GM18511 (cell line): ENCODE measurements around the gene SUPV3L1.

Experiments used
- ATAC-seq: cut with Tn5 transposase; IDR thresholded peaks from one replicate; pipeline ENCODE4 v1.9.1; 2021; ENCODE audit warnings: mild to moderate bottlenecking, moderate library complexity; ENCODE audit not compliant: unreplicated experiment

The SUPV3L1 gene

GRCh38 chr10:69201045-69201444, 21.0 kb downstream of the SUPV3L1 start:
- ATAC-seq: no peak

- ATAC-seq: no peak
Measured at GRCh38 chr10:69202332-69202731, 22.3 kb downstream of the SUPV3L1 start.

- ATAC-seq: no peak
Measured at GRCh38 chr10:69208761-69209160, 28.7 kb downstream of the SUPV3L1 start.

DNA sequence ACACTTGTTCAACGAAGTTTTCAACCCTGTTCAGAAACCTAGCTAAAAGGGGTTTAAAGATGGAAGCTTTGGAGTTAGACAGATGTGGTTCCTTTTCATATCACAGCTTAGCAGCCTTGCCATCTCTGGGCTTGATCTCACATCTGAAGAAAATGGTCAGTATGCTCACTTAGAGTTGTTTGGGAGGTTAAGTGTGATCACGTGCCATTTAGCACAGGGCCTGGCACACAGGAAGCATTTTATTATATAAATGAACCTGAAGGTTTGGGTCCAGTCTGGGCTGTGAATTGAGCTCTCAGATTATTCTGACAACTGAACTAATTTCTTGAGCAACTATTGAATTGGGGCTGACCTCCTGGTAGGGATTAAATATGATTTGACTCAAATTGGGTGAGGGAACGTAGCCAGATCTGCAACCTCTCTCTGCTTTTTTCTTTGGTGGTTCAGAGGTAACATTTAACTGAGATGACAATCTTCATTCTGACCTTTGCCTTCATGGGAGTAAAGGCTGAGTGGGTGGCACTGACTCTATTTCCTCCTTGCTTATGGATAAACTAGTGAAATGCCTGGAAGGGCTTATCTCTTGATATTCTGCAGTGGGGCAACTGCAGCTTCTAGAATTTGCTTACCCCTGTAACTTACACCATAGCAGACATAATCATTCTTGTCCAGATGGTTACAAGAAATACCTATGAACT, 29.9 kb downstream of the SUPV3L1 start:
- no peak for ATAC-seq

DNA sequence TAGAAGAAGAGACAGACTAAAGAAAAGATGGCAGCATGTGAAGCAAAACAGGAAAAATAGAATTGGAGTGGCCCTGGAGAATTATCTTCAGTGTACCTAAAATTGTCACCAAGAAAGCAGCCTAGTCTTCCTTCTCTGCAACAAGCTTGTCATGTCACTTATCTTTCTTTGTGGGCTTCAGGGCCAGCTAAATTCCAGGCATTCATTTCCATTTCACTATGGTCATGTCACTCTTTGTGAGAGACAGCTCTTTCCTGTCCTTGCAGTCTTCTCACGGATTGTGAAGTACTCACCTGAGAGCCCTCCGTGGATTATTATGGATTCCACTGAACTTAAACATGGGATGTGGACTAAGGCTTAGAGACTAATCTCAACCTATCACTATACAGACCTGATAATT, 31.1 kb downstream of the SUPV3L1 start:
- ATAC-seq: no peak

- ATAC-seq: no peak
Measured at GRCh38 chr10:69211524-69211923, 31.5 kb downstream of the SUPV3L1 start.

DNA sequence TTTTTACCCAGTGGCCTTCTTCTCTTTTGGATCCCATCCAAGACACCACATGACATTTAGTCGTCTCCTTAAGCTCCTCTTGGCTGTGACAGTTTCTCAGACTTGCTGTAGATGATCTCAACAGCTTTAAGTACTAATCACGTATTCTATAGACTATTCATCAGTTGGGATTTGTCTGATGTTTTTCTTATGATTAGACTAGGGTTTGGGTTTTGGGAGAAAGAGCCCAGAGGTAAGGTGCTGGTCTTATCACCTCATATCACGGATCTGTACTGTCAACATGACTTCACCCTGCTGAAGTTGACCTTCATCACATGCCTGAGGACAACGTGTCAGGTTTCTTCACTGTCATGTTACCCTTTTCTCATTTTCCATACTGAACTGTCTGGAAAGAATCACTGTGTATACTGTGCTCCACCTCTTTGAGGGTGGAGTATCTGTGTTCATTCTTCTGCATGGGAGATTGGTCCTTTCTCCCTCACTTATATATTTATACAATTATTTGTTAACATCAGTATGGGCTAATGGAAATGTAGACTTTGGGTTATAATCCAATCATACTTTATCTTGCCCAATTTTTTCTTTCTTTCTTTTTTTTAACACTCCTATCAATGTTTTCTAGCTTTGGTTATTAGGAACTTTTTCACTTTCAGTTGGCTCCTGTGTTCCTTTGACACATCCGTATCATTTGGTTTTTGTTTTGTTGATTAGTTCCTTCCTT, 33.7 kb downstream of the SUPV3L1 start:
- ATAC-seq: no peak

DNA sequence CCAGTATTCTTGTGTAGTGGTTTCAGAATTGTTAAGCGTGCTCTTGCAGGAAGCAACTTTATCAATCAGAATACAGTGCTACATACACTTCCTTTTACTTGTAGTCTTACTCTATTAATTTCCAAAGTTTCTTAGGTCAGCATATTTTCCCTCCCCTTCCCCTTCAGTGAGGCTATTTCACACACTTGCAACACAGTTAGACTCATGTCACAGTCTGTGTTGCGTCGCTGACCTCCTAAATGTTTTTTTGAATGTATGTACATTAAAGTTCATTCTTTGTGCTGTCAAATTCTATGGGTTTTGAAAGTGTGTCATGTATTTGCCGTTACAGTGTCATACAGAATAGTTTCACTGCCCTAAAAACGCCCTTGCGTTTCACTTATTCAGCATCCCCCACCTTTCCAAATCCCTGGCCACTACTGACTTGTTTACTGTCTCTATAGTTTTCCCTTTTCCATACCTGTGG, 34.7 kb downstream of the SUPV3L1 start:
- ATAC-seq: no peak

- no peak for ATAC-seq
Measured at GRCh38 chr10:69215405-69216171, 35.6 kb downstream of the SUPV3L1 start.

DNA sequence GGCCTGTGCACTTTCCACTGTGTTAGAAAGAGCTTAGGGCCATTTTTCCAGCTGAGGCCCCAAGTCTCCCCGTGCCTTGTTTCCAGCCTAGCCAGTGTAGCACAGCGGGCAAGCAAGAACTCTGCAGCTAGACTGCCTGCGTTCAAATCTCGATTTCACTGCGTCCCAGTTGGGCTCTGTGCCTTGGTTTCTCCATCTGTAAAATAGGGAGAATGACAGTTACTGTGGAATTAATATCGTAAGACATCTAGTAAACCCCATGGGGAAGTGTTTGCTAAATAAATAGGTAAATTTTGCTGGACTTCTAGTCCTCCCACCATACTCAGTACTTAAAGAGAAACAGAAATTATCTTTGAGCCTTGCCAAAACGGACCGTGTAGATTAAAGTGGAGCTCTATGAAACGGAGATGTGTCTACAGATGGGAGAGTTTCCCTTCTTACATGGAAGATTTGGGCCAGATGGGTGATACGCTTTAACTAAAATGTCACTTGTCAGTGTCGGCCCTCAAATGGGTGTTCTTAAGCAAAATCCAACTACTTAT, 36.6 kb downstream of the SUPV3L1 start:
- ATAC-seq: no peak

DNA sequence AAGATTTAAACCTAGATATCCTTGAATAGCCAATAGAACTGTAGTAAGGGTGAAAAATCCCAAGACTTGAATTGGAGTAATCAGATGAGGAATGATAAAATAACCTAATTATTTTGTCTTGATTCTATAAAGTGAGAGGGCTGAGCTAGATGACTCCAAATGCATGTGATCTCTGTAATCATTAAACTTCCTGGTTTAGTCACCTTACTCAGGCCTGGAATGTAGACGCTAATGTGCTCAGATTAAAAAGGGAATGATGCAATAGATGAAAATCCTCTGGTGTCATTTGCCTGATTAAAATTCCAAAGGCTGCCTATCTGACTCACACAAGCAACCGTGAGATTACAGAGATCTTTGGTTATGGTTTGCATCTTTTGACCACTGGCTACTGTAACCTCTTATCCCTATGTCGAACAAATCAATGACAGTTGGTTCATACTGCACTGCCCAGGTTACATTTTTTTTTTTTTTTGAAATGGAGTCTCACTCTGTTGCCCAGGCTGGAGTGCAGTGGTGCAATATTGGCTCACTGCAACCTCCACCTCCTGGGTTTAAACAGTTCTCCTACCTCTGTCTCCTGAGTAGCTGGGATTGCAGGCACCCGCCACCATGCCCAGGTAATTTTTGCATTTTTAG, 37.2 kb downstream of the SUPV3L1 start:
- no peak for ATAC-seq

GRCh38 chr10:69218831-69219230, 38.8 kb downstream of the SUPV3L1 start:
- ATAC-seq: no peak

GRCh38 chr10:69220041-69220451, 40.0 kb downstream of the SUPV3L1 start, which contains the start of gene HKDC1:
HKDC1 (plus strand) TSS chr10:69220332; CDS start chr10:69220436, 104 bp downstream.
- no peak for ATAC-seq

DNA sequence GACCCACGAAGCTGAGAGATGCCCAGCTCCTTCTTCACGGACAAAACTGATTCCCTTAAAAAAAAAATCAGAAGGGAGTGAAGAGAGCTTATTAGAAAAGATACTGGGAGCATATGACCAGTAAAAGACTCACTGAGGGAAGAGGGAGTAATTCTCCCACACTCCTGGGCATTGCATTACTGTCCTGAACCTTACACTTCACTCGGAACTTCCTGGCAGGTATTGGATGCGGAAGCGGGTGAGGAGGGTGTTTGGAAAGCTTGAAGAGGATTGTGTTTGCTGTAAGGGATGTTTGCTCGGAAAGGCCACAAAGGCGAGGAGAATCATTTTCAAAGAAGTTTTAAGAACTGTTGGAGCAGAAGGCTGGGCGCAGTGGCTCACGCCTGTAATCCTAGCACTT, 40.5 kb downstream of the SUPV3L1 start:
- ATAC-seq: no peak

DNA sequence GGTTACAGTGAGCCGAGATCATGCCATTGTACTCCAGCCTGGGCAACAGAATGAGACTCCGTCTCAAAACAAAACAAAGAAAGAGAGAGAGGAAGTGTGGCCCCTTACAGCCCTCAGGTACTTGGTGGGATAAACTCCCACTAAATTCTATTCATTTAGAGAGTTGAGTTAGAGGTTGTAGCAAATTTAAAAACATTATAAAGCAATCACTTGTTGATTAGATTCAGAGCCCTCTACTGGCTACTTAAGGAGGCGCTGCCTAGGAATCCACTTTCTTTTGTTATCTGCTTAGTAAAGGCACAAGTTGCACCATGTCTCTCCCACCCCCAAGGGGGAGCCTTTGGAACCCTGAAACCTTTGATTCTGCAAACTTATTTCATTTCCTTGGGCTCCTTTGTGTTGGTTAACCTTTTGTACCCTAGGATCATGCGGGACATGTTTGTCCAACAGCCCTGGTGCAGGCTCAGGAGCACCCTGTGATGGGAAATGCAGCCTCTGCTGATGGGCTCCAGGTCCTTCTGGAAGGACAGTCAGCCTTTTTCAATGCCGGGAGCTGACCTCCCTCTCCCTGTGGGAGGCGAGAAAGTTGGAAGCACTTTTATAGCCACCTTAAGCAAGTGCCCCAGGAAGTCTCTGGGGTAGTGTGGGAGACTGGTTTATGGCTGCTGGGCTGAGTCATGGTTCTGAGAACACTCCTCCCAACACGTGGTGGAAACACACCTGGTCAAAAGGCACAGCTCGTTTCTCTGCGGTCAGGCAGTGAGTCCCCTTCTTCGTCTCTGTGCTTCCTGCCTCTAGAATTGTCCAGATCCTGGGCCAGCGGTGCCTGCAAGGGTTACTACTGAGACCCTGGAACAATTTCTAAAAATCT, 42.4 kb downstream of the SUPV3L1 start:
- ATAC-seq: peak; percentile 97

DNA sequence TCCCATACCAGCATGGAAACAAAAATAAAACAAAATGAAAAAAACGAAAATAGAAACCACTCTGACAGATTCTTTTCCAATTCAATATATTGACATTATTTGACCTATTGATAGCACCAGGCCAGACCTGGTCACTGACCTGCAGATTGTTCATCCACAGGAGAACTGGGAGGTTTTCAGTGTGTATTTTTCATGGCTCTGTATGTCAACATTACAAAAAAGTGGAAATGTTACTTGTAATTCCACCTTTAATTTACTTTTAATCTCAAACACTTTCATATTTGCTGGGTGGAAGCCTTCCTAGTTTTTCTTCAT, 43.0 kb downstream of the SUPV3L1 start:
- ATAC-seq: peak; percentile 16

- ATAC-seq: no peak
Measured at GRCh38 chr10:69224862-69225657, 45.0 kb downstream of the SUPV3L1 start.

- ATAC-seq: no peak
Measured at GRCh38 chr10:69225681-69226080, 45.6 kb downstream of the SUPV3L1 start.

DNA sequence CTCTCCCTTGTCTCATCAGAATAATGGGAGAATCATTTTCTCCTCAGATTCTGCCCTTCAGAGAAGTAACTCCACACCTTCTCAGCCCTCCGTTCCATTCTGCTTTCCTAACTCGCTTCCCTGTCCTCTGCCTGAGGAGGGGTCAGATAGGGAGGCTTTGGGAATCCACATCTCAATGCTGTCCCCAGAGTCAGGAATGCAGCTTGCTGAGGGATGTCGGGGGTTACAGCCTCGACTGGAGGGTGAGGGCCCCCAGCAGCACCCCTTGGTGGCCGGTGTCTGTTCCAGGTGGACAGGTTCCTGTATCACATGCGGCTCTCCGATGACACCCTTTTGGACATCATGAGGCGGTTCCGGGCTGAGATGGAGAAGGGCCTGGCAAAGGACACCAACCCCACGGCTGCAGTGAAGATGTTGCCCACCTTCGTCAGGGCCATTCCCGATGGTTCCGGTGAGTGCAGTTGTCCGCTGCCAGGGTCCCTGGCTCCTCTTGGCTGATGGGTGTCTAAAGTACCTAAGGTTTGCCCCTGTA, 47.0 kb downstream of the SUPV3L1 start:
- ATAC-seq: no peak
